ENCODE results near the gene MAPRE2.
"Not testable (repeated sequence)": the region's sequence is repeated elsewhere in the genome, so short reads cannot be mapped to it uniquely, and the experiment has no call there.

Gene MAPRE2

DNA sequence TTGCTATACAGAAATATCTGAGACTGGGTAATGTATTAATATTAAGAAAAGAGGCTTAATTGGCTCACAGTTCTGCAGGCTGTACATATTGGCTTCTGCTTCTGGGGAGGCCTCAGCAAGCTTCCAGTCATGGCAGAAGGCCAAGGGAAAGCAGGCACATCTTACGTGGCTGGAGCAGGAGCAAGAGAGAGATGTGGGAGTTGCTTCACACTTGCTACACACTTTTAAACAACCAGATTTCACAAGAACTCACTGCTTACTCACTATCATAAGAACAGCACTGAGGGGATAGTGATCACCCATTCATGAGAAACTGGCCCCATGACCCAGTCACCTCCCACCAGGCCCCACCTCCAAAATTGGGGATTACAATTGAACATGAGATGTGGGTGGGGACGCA is 50.6 kb downstream of the MAPRE2 start:
- DNase-seq (ENCODE audit: low read depth in 1 of 2, low spot score in 1 of 2), result no peak
- no peak for TF ChIP-seq JUND (IDR thresholded peaks at IDR 0.05; ENCODE audit: low read depth)
- in situ Hi-C loops (cut with HindIII; ENCODE audit: low pct_unique_long_range_greater_than_20kb, low sequenced_read_pairs), result no loop called here

DNA sequence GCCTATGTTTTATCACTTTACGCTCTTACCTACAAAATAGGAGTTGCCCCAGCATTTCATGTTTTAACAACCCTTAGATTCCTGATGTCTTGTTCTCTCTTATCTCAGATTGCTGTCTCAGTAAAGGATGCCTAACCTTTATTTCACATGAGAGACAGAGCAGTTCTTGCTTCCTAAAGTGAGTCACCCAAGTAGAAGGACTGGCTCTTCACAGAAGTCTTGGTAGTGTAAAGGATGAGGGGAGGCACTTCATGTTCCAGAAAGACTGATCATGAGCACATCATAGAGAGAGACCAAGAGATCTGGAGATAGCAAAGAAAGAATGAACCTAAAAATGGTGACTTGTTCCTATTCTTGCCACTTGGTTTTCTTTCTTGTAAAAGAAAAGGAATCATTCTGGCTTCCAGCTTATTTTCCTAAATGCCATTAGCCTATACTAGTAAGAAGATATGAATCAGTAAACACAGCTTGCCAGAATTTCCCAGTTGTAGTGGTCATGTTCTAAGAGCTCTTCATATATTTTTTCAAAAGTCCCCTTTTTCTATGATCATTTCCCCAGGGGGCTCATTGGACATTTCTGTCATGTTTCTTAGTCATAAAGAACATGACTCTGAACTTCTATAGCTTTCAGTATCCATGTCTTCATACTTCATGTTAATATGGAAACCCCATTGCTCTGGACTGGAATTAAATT is 54.9 kb downstream of the MAPRE2 start:
- in situ Hi-C loops (cut with HindIII; ENCODE audit: low pct_unique_long_range_greater_than_20kb, low sequenced_read_pairs), result no loop called here
- DNase-seq (ENCODE audit: low read depth in 1 of 2, low spot score in 1 of 2), result no peak
- TF ChIP-seq JUND (IDR thresholded peaks at IDR 0.05; ENCODE audit: low read depth), result no peak

DNA sequence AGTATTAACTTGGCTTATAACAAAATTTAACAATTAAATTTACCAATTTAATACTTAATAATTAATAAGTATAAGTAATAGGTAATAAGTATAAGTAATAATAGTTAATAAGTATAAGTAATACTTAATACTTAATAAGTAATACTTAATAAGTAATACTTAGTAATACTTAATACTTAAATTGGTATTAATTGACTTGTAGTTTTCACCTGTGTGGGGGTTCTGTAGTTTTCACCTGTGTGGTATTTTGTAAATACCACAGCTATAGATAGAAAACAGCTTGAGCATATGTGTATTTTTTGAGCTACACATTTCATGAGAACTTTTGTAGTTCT is 55.4 kb downstream of the MAPRE2 start:
- TF ChIP-seq JUND (IDR thresholded peaks at IDR 0.05; ENCODE audit: low read depth), result no peak
- DNase-seq (ENCODE audit: low read depth in 1 of 2, low spot score in 1 of 2), result no peak
- in situ Hi-C loops (cut with HindIII; ENCODE audit: low pct_unique_long_range_greater_than_20kb, low sequenced_read_pairs), result no loop called here

DNA sequence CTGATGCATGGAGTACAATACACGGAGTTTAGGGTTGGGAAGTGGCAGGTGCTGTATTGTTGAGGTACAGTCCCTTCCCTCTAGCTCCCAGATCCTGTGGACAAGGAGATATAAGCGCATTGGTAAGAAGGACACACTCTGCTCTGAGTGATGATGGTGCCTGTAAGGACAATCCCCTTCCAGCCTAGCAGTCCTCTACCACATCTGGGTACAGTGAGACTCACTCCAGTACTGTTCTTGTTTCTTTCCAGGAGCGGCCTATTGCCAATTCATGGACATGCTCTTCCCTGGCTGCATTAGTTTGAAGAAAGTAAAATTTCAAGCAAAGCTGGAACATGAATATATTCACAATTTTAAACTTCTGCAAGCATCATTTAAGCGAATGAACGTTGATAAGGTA is 56.0 kb downstream of the MAPRE2 start:
- TF ChIP-seq JUND (IDR thresholded peaks at IDR 0.05; ENCODE audit: low read depth), result no peak
- DNase-seq (ENCODE audit: low read depth in 1 of 2, low spot score in 1 of 2), result no peak
- in situ Hi-C loops (cut with HindIII; ENCODE audit: low pct_unique_long_range_greater_than_20kb, low sequenced_read_pairs), result no loop called here

DNA sequence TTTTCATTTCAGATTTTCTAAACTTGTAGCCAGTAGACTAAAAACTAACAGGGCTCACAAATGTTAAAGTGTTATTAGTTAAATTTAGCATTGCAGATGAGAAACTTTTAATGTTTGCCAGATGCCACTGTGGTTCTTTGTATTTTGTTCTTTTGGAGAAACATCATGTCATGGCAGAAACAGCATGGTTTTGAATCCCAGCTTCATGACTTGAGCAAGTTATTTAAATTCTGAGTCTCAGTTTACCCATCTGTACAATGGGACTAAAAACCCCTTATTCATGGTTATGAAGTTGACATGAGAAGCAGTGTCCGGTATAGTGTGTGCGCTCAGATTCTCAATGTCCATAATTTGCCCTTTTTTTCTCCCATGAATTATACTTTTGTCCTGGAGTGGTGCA is 56.5 kb downstream of the MAPRE2 start:
- no peak for DNase-seq (ENCODE audit: low read depth in 1 of 2, low spot score in 1 of 2)
- TF ChIP-seq JUND (IDR thresholded peaks at IDR 0.05; ENCODE audit: low read depth), result no peak
- in situ Hi-C loops (cut with HindIII; ENCODE audit: low pct_unique_long_range_greater_than_20kb, low sequenced_read_pairs), result no loop called here

DNA sequence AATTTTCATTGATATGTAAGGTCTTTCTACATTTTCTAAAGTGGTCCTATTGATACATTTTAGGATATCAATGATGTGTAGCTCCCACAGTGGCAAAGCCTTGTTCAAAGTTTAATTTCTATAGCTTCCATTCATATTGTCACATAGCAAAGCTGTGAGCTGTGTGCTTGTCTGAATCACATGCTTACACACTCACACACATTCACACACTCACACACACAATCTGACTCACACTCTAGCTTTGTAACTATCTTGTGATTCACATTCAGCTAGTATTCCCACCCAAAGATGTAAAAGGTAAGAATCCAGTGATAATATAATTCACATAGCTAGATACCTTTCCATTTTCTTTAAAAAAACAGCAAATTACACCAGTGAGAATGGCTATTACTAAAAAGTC is 58.7 kb downstream of the MAPRE2 start:
- no peak for TF ChIP-seq JUND (IDR thresholded peaks at IDR 0.05; ENCODE audit: low read depth)
- no peak for DNase-seq (ENCODE audit: low read depth in 1 of 2, low spot score in 1 of 2)
- in situ Hi-C loops (cut with HindIII; ENCODE audit: low pct_unique_long_range_greater_than_20kb, low sequenced_read_pairs), result no loop called here

DNA sequence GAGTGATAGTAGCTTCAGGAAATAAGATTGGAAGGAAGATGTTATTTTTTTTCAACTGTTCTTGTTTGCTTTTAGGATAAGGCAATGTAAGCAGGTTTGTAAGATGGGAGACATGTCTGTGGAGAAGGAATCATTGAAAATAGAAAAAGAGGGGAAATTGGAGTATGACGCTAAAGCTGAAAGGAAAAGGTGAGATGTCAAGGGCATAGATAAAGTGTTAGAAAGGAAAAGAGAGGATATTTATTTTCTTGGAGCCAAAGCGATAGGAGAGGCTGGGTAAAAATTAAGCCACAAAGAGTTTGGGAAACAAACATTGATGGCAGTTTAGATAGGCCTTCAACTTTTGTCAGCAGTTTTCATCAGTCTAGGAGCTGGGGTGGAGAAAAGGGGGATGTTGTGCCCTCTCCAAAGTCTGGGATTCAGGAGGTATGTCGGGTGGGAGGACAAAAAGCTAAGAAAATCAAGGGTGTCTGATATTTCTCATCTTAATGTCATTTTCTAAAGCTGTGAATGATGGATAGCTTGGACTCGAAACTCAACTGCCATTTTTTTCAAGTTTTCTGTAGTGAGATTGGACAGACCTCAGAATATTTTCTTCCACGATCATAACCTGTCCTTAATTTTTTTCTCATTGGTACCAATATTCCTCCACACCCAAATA is 63.3 kb downstream of the MAPRE2 start:
- in situ Hi-C loops (cut with HindIII; ENCODE audit: low pct_unique_long_range_greater_than_20kb, low sequenced_read_pairs), result no loop called here
- no peak for TF ChIP-seq JUND (IDR thresholded peaks at IDR 0.05; ENCODE audit: low read depth)
- no peak for DNase-seq (ENCODE audit: low read depth in 1 of 2, low spot score in 1 of 2)

DNA sequence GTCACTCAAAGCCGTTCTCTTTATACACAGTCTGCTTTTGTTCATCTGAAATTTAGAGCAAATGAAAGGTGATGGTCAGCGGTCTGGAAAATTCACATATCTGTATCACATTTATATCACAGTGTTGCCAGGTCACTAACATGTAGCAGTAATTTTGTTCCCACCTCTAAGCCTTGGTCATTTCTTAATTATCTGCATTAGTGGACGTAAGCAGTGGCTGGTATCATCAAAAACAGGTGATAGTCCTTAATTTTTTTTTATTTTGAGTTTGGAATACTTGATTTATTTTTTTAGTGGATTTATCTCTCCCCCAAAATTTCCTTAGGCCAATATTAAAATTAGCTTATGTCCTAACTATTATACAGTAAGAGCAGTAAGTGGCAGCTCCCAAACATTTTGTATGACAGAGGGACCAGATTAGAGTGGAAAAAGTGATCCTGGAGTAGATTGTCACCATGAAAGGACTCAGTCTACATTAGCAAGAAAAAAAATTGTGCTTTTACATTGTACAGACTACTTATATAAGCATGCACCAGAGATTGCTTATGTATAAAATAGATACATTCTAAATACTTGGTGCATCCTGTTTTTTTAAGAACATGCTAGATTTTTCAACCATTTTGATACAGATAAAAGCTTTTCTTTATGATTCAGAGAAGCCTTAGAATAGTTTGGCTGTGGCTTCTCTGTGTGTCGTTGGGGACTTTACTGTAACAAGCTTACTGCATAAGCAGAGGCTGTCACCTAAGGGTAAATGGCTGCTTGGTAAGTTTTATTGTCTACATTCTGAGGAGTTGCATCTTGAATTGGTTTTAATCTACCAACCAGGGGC is 65.0 kb downstream of the MAPRE2 start:
- TF ChIP-seq JUND (IDR thresholded peaks at IDR 0.05; ENCODE audit: low read depth), result no peak
- in situ Hi-C loops (cut with HindIII; ENCODE audit: low pct_unique_long_range_greater_than_20kb, low sequenced_read_pairs), result no loop called here
- no peak for DNase-seq (ENCODE audit: low read depth in 1 of 2, low spot score in 1 of 2)

DNA sequence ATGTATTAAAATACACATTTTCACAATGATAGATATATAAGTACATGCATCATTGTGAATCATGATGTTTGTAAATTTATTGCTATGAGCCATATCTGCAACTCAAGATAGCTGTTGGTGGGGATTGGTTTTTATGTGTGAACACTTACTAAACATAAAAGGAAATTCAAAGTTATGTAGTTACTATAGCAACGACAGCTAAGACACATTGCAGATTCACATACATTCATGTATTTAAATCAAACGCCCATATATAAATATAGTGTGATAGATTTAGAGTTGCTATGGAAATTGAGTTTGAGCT is 65.6 kb downstream of the MAPRE2 start:
- no peak for DNase-seq (ENCODE audit: low read depth in 1 of 2, low spot score in 1 of 2)
- in situ Hi-C loops (cut with HindIII; ENCODE audit: low pct_unique_long_range_greater_than_20kb, low sequenced_read_pairs), result no loop called here
- no peak for TF ChIP-seq JUND (IDR thresholded peaks at IDR 0.05; ENCODE audit: low read depth)

DNA sequence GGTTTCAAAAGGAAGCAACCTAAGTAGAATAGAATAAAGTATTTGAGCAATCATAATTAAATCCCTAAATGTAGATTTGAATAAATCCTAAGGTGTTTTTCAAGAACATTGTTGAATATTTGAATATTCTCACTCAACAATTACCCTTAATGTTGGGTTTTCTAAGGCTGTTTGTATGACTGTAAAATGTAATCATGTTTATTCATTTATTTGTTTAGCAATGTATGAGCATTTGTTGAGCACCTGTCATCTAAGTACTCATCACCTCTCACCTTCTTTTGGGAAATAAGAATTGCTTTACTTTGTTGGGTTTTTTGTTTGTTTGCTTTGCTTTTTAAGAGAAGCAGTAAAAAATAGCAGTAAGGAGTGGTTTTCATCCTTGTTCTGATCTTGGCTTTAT is 66.0 kb downstream of the MAPRE2 start:
- TF ChIP-seq JUND (IDR thresholded peaks at IDR 0.05; ENCODE audit: low read depth), result no peak
- no peak for DNase-seq (ENCODE audit: low read depth in 1 of 2, low spot score in 1 of 2)
- in situ Hi-C loops (cut with HindIII; ENCODE audit: low pct_unique_long_range_greater_than_20kb, low sequenced_read_pairs), result no loop called here

DNA sequence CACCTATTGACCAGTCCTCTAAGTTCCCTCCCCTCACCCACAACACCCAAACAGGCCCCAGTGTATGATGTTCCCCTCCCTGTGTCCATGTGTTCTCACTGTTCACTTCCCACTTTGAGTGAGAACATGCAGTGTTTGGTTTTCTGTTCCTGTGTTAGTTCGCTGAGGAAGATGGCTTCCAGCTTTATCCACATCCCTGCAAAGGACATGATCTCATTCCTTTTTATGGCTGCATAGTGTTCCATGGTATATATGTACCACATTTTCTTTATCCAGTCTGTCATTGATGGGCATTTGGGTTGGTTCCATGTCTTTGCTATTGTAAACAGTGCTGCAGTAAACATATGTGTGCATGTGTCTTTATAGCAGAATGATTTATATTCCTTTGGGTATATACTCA is 66.9 kb downstream of the MAPRE2 start:
- DNase-seq (ENCODE audit: low read depth in 1 of 2, low spot score in 1 of 2); in situ Hi-C loops (cut with HindIII; ENCODE audit: low pct_unique_long_range_greater_than_20kb, low sequenced_read_pairs): not testable (repeated sequence)

DNA sequence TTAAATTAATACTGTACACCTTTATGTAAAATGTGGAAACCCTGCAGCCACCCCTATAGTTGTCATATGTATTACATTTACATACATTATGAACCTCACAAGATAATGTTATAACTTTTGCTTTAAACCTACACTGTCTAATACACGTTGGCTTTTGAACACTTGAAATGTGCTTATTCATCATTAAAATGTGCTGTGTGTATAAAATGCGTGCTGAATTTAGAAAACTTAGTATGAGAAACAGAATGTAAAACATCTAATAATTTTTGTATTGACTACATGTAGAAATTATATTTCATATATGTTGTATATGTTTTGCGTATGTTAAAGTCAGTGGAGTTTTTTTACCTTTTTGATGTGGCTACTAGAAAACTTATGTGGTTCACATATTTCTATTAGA is 68.8 kb downstream of the MAPRE2 start:
- DNase-seq (ENCODE audit: low read depth in 1 of 2, low spot score in 1 of 2), result no peak
- in situ Hi-C loops (cut with HindIII; ENCODE audit: low pct_unique_long_range_greater_than_20kb, low sequenced_read_pairs), result no loop called here
- no peak for TF ChIP-seq JUND (IDR thresholded peaks at IDR 0.05; ENCODE audit: low read depth)

Data from T47D (cell line).